IPS-NIHi11 (cell line): ENCODE data around the gene SUPT3H.
"Not testable (repeated sequence)": the region's sequence is repeated elsewhere in the genome, so short reads cannot be mapped to it uniquely, and the experiment has no call there.

Experiments
- DNase-seq: peaks from one replicate; pipeline ENCODE4 v3.0.0; 2012; ENCODE audit warnings: mixed read lengths, low spot score

SUPT3H gene

GRCh38 chr6:45323656-45324224 lies 54.0 kb downstream of the SUPT3H start:
- no peak for DNase-seq

- no peak for DNase-seq
Measured at GRCh38 chr6:45320349-45320748, 57.4 kb downstream of the SUPT3H start.

DNA sequence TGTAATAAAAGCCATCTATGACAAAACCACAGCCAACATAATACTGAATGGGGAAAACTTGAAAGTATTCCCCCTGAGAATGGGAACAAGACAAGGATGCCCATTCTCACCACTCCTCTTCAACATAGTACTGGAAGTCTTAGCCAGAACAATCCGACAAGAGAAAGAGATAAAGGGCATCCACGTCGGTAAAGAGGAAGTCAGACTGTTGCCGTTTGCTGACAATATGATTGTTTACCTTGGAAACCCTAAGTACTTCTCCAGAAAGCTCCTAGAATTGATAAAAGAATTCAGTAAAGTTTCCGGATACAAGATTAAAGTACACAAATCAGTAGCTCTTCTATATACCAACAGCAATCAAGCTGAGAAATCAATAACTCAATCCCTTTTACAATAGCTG lies 63.6 kb downstream of the SUPT3H start:
- DNase-seq, result no peak

DNA sequence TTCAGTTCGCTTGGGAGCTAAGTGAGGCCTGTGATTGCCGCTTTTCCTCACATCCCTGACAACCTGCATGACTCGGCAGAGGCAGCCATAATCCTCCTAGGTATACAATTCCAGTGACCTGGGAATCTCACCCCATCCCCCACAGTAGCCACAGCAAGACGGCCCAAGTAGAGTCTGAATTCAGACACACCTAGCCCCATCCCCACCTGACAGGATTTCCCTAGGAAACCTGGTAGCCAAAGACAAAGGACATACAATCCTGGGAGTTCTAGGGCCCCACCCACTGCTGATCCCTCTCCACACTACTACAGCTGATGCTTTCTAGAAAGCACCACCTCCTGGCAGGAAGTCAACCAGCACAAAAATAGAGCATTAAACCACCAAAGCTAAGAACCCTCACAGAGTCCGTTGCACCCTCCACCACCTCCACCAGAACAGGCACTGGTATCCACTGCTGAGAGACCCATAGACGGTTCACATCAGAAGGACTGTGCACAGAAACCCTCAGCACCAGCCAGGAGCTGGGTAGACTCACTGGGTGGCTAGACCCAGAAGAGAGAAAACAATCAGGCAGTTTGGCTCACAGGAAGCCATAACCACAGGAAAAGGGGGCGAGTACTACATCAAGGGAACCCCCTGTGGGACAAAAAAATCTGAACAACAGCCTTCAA lies 67.5 kb downstream of the SUPT3H start:
- no peak for DNase-seq

DNA sequence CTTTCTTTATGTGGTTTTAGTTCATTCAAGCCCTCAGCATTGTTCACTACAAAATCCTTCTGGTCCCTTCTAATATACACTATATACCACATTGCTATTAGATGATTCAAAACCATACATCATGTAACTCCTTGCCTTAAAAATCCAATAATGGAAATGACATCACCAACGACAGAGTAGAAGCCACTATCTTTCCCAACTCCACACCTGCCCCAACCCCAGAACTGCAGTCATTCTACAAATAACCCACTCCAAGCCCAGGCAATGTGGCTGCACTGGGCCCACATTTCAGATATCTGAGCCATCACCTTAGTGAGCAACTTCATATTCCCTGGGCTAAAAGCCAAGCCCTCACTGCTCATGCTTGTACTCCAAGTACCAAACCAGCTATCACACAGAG lies 72.2 kb downstream of the SUPT3H start:
- no peak for DNase-seq

GRCh38 chr6:45302832-45303231 lies 74.9 kb downstream of the SUPT3H start:
- DNase-seq, result no peak

- DNase-seq, result no peak
Measured at GRCh38 chr6:45301348-45302142, 76.2 kb downstream of the SUPT3H start.

GRCh38 chr6:45300736-45301135 lies 77.0 kb downstream of the SUPT3H start:
- no peak for DNase-seq

GRCh38 chr6:45299096-45299581 lies 78.6 kb downstream of the SUPT3H start:
- no peak for DNase-seq

DNA sequence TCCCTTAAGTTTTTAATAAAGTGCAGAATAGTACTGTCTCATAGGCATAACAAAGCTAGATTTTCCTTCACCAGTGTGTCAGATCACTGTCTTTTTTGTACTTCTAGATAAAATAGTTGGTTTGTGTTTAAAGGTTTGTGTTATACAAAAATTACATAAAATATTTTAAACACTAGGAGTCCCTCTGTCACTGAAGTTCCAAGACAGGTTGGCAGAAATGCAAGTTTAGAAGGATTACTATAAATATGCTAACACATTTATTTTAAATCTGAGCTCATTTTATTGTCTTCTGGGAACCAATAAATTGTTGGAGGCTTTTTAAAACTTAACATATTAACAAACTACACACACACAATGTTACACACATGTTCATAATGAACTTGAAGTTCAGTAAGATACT lies 80.4 kb downstream of the SUPT3H start:
- no peak for DNase-seq

DNA sequence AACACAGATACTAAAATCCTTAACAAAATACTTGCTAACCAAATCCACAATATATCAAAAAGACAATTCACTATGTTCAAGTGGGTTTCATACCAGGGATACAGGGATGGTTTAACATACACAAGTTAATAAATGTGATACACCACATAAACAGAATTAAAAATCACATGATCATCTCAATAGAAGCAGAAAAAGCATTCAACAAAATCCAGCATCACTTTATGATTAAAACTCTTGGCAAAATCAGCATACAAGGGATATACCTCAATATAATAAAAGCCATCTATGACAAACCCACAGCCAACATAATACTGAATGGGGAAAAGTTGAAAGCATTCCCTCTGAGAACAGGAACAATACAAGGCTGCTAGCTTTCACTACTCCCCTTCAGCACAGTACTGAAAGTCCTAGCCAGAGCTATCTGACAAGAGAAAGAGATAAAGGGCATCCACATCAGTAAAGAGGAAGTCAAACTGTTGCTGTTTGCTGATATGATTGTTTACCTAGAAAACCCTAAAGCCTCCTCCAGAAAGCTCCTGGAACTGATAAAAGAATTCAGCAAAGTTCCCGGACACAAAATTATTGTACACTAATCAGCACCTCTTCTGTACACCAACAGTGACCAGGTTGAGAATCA lies 83.6 kb downstream of the SUPT3H start:
- not testable (repeated sequence) for DNase-seq

DNA sequence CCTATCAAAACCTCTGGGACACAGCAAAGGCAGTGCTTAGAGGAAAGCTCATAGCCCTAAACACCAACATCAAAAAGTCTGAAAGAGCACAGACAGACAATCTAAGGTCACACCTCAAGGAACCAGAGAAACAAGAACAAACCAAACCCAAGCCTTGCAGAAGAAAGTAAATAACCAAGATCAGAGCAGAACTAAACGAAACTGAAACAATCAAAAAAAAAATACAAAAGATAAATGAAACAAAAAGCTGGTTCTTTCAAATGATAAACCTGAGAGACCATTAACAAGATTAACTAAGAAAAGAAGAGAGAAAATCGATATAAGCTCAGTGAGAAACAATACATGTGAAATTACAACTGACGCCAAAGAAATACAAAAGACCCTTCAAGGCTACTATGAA lies 84.4 kb downstream of the SUPT3H start:
- DNase-seq, result no peak

- DNase-seq, result no peak
Measured at GRCh38 chr6:45289751-45290514, 87.8 kb downstream of the SUPT3H start.

DNA sequence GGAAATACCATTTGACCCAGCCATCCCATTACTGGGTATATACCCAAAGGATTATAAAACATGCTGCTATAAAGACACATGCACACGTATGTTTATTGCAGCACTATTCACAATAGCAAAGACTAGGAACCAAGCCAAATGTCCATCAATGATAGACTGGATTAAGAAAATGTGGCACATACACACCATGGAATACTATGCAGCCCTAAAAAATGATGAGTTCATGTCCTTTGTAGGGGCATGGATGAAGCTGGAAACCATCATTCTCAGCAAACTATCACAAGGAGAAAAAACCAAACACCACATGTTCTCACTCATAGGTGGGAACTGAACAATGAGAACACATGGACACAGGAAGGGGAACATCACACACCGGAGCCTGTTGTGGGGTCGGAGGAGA lies 91.0 kb downstream of the SUPT3H start:
- DNase-seq, result not testable (repeated sequence)

GRCh38 chr6:45278367-45278766 lies 99.4 kb downstream of the SUPT3H start:
- DNase-seq, result no peak

- DNase-seq, result not testable (repeated sequence)
Measured at GRCh38 chr6:45277741-45278140, 100.0 kb downstream of the SUPT3H start.

GRCh38 chr6:45275358-45275757 lies 102.4 kb downstream of the SUPT3H start:
- no peak for DNase-seq

DNA sequence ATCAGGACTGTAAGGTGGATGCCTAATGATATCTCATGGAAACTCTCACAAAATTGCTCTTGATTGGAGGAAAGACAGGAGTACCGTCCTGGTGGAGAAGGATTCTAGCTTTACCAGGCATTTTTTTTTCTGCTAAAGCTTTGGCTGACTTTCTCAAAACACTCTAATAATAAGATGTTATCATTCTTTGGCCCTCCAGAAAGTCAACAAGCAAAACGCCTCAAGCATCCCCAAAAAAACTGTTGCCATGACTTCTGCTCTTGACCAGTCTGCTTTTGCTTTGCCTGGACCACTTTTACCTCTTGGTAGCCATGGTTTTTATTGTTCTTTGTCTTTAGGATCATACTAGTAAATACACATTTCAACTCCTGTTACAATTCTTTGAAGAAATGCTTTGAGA lies 105.1 kb downstream of the SUPT3H start:
- no peak for DNase-seq

DNA sequence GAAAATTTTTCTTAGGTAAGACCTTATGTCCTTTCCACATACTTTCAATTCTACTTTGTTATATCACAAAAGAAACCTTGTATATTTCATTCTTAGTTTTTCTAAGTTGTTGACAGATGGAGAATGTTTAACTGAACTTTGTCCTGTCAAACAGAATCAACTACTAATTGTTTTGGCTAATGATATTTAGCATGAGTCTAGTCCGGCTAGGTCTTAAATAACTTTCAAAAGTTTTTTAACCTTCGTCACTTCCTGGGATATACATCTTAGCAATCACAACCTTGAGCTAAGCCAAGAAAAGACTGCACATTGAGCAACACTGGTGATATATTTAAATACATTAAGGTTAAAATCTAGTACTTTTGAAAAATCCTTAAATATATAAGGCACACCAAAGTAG lies 112.5 kb downstream of the SUPT3H start:
- DNase-seq, result no peak

GRCh38 chr6:45260696-45261095 lies 117.0 kb downstream of the SUPT3H start:
- no peak for DNase-seq

DNA sequence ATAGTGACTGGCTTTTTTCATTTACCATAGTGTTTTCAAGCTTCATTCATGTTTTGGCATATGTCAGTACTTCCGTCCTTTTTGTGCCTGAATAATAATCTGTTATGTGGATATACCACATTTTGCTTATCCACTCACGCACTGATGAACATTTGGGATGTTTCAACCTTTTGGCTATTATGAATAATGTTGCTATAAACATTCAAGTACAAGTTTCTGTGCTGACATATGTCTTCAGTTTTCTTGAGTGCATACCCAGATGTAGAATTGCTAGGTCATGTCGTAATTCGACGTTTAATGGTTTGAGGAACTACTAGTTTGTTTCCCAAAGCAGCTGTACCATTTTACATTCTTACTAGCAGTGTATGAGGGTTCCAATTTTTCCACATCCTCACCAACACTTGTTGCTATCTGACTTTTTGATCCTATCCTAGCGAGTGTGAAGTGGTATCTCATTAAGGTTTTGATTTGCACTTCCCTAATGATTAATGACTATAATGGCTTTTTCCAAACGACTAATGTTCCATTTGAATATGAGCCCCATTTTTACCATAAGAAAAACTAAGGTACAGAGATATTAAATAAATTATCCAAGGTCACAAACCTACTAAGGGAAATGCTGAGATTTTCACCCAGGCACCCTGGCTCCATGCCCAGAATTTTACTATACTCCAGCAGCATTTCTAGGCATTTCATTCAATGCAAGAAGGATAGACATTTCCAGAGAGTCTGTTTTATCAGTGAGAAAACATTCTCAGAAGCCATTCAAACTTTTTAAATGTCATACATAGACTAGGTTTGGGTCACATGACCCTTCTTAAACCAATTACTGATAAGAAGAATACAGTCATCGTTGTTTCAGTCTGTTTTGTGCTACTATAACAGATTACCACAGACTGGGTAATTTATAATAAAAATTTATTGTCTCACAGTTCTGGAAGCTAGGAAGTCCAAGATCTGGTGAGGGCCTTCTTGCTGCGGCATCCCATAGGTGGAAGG lies 120.7 kb downstream of the SUPT3H start:
- DNase-seq, result no peak
